Measurements from ENCODE around the gene CYP4A11.
"Not testable (repeated sequence)": the region's sequence is repeated elsewhere in the genome, so short reads cannot be mapped to it uniquely, and the experiment has no call there.

The CYP4A11 gene, protein sequence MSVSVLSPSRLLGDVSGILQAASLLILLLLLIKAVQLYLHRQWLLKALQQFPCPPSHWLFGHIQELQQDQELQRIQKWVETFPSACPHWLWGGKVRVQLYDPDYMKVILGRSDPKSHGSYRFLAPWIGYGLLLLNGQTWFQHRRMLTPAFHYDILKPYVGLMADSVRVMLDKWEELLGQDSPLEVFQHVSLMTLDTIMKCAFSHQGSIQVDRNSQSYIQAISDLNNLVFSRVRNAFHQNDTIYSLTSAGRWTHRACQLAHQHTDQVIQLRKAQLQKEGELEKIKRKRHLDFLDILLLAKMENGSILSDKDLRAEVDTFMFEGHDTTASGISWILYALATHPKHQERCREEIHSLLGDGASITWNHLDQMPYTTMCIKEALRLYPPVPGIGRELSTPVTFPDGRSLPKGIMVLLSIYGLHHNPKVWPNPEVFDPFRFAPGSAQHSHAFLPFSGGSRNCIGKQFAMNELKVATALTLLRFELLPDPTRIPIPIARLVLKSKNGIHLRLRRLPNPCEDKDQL

DNA sequence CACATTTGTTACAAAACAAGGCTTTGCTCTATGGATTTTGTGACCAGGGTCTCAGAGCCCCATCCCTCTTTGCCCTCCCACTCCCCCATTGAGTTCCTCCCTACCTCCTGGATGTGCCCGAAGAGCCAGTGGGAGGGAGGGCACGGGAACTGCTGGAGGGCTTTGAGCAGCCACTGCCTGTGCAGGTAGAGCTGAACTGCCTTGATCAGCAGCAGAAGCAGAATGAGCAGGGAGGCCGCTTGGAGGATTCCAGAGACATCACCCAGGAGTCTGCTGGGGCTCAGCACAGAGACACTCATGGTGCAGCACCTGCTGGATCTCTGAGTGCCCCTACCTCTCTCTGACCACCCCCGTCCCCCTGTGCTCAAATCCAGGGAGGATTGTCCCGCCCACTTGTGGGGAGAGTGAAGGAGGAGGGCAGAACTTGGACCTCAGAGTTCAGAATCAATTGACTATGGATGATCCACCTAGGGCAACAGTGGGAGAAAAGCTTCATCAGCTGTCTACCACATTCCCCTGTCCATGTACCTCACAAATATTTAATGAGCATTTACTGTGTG, at the start of gene CYP4A11:
Gene CYP4A11 (minus strand): TSS at position 342 of the 560 bp plus-strand sequence. CDS start 43 bp downstream, at position 299.
- no peak for DNase-seq (ENCODE audit: low spot score)

DNA sequence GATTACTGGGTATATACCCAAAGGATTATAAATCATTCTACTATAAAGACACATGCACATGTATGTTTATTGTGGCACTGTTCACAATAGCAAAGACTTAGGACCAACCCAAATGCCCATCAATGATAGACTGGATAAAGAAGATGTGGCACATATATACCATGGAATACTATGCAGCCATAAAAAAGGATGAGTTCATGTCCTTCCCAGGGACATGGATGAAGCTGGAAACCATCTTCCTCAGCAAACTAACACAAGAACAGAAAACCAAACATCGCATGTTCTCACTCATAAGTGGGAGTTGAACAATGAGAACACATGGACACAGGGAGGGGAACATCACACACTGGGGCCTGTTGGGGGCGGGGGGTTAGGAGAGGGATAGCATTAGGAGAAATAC, 49.3 kb upstream of the CYP4A11 start:
- not testable (repeated sequence) for DNase-seq (ENCODE audit: low spot score)

DNA sequence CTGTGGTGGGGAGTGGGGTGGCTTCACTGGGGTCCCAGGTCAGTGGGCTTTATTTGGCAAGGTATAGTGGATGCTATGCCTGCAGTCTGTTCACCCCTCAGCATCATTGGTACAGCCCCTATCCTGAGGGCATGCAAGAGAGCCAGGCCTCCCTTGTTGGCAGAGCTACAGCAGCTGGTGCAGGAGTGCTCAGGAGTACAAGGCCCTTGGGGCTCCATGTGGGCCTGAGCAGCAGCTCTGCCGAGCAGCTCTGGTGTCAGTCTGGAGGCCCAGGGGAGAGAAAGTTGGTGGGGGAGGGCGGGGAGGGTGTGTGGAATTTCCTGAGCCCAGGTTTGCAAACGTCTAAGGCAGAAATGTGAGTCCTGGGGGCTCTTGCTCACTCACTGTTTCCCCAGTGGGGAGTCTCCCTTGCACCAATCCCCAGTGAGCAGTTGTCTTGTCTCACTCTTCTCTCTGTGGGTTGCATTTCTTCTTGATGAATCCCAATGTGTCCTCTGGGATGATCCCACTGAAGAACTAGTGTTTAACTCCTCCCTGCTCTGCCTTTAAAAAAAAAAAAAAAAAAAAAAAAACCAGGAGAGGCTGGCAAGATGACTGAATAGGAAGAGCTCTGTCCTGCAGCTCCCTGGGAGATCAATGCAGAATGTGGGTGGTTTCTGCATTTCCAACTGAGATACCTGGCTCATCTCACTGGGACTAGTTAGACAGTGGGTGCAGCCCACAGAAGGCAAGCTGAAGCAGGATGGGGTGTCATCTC, 42.7 kb upstream of the CYP4A11 start:
- no peak for DNase-seq (ENCODE audit: low spot score)

DNA sequence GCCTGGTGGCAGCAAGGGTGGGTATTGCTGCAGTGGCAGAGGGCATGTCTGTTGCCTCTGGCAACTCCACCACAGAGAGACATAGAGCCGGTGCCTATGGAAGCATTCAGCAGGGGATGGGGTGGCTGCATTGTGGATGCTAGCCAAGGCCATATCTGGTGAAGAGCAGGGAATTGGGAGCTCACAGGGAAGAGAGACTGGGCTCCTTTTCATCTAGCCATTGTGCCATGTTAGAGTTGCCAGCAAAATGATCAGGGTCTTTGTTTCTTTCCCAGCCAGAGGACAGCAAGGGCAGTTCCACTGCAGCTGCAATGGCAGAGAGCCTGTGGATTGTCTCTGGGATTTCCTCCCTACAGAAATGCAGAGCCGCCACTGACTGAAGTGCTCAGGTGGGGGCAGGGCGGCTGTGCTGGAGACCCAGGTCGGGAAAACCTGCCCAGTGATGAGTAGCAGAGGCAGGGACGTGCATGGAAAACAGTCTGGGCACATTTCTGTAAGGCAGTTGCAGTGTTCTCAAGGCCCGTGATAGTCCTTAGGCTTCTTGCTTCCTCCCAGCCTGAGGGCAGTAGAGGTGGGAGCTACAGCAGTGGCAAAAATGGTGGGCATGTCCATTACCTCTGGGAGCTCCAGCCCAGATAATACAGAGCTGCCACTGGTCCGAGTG, 42.0 kb upstream of the CYP4A11 start:
- no peak for DNase-seq (ENCODE audit: low spot score)

DNA sequence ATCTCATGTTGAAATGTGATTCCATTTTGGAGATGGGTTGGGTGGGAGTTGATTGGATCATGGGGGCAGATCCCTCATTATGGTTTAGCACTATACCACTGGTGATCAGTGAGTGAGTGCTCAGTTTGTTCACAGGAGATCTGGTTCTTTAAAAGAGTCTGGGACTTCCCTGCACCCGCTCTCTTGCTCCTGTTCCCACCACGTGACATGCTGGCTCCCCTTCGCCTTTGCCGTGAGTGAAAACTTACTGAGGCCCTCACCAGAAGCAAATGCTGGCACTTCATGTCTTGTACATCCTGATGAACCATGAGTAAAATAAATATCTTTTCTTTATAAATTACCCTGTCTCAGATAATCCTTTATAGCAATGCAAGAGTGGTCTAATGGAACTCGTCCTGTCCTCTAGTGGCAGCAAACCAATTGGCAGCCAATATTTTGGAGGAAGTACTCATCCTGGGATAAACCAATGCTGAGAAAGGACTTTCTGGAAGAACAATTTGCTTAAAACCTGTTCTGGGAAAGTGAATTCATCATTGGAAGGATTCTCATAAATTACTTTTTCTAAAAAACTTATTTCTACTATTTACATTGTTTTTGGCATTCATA, 27.8 kb upstream of the CYP4A11 start:
- DNase-seq (ENCODE audit: low spot score): no peak

DNA sequence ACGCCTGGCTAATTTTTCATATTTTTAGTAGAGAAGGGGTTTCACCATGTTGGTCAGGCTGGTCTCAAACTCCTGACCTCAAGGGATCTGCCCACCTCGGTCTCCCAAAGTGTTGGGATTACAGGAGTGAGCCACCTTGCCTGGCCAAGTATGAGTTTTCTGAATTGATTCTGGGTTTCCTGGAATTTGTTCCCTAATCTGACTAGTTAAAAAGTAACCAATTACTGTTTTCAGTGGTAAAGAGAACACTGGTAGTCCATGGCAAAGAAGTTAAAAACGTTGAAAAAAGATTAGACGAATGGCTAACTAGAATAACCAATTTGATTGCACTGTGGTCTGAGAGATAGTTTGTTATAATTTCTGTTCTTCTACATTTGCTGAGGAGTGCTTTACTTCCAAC, 21.0 kb upstream of the CYP4A11 start:
- DNase-seq (ENCODE audit: low spot score): not testable (repeated sequence)

DNA sequence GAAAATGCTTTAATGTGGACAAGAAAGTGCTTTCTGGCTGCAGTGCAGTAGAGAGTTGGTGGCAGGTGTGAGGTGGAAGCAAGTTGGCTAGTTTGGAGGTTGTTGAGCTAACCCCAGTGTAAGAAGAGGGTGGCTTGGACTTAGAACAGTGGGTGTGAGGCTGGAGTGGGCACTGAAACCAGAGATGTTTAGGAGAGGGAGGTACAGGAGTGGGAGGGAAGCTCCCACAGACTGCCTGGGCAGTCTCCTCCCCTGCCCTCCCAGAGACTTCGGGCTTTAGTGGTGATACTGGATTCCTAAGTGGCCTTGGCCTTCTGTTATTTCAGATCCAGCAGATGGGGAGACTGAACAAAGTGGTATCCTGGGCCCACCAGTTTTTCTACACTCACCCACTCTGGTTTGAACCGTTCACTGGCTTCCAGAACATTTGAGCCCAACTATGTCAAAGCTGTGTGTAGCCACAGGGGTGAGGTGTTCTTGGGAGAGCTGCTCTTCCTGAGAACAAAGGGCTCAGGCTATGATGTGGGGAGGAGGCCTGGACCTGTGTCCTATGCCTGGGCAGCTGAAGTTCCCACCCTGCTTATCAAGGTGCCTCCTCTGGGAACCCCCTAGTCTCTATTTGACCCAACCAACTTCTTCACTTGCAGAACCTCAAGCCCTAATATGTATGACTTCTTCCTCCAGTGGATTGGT, 19.9 kb upstream of the CYP4A11 start:
- no peak for DNase-seq (ENCODE audit: low spot score)

DNA sequence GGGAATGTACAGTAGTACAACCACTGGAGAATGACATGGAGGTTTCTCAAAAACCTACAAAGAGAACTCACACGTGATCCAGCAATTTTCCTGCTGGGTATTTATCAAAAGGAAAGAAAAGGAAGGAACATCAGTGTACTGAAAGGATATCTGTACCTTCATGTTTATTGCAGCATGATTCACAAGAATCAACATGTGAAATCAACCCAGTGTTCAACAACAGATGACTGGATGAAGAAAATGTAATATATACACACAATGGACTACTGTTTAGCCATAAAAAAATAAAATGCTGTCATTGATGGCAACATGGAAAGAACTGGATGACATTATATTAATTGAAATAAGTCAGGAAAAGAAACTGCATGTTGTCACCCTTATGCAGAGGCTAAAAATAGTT, 19.0 kb upstream of the CYP4A11 start:
- no peak for DNase-seq (ENCODE audit: low spot score)

DNA sequence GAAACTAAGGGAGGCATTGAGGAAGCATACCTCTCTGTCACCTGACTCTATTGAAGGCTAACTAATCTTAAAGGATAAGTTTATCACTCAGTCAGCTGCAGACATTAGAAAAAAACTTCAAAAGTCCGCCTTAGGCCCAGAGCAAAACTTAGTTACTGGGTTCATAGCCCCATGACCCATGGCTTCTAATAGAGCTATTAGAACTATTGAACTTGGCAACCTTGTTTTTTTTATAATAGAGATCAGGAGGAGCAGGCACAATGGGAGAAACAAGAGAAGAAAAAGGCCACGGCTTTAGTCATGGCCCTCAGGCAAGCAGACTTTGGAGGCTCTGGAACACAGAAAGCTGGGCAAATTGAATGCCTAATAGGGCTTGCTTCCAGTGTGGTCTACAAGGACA, 13.8 kb upstream of the CYP4A11 start:
- not testable (repeated sequence) for DNase-seq (ENCODE audit: low spot score)

DNA sequence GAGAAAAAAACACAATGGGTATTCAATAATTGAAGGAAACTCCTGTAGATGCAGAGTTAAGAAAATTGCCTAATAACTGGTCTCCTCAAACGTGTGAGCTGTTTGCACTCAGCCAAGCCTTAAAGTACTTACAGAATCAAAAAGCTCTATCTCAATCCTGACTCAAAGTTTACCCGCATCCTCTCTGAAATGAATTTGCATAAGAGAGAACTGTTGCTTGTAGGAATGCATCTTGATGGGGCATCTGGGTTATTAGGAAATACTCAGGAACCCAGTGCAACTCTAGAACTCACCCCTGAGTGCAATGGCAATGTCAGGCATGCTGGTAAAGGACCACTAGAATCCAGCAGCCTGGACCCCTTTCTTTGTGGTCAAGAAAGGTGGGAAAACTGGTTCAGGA, 12.6 kb upstream of the CYP4A11 start:
- not testable (repeated sequence) for DNase-seq (ENCODE audit: low spot score)

DNA sequence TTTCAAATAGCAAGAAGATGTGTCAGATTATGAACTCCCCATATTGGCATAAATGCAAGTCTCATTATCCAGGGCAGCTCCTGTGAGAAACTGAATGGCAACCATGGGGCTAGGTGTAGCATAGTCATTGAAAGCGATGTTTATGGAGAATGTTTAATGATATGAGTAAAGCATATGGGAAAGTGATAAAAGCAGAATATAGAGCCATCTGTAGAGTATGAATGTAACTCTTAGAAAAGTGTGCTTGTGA, 8.1 kb upstream of the CYP4A11 start:
- not testable (repeated sequence) for DNase-seq (ENCODE audit: low spot score)

DNA sequence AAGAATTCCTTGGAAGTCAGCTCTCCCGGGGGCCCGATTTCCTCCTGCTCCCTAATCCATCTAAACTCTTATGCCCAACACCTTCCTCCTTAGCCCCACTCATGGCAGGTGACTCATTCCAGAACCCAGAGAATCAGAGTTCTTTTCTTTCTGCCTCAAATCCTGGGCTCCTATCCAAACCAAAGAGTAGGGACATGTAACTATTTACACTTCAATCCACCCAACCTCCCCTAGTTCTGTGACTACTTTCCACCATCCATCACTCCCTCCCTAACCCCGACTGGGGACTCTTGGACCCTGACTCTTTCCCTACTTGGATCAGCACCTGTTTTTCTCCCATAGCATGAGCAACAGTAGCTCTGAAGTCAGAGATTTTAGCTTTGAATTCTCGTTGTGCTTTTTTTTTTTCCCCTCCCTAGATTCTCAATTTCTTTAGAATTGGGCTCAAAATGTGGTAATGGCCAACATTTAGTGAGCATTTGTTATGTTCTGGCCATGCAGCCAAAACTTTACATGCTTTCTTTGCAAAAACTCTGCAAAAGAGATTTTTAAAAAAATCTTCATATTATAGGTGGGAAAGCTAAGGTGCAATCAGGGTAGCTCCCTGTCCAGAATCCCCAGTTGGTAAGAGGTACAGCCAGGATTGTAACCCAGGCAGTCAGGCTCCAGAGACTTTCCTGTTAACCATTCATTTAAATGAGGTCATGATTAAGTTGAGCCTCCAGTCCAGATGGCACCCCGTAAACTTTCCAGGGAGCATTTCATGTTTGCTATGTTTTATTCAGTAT, 7.5 kb upstream of the CYP4A11 start:
- no peak for DNase-seq (ENCODE audit: low spot score)

DNA sequence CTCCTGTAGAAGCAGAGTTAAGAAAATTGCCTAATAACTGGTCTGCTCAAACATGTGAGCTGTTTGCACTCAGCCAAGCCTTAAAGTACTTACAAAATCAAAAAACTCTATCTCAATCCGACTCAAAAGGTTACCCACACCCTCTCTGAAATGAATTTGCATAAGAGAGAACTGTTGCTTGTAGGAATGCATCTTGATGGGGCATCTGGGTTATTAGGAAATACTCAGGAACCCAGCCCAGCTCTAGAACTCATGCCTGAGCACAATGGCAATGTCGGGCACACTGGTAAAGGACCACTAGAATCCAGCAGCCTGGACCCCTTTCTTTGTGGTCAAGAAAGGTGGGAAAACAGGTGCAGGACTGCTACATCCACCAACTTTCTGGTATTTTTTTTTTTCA, 6.4 kb upstream of the CYP4A11 start:
- DNase-seq (ENCODE audit: low spot score): not testable (repeated sequence)

DNA sequence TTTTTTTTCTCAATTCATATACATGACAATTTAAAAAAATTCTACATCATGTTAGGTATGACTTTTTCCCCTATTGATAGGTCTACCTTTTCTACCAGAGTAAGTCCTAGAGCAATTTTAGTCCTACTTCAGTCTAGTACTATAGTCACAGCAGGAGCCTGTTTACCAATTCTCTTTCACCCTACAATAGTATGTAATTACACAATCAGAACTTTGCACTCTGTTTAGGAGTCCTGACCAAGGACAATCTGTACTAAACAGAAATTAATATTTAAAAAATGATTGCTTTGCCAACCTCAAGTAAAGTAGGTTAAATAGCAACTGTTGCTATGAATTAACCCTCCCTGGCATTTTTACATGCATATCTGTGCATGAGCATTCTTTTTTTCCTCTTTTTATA, 810 bp upstream of the CYP4A11 start:
- DNase-seq (ENCODE audit: low spot score): no peak

DNA sequence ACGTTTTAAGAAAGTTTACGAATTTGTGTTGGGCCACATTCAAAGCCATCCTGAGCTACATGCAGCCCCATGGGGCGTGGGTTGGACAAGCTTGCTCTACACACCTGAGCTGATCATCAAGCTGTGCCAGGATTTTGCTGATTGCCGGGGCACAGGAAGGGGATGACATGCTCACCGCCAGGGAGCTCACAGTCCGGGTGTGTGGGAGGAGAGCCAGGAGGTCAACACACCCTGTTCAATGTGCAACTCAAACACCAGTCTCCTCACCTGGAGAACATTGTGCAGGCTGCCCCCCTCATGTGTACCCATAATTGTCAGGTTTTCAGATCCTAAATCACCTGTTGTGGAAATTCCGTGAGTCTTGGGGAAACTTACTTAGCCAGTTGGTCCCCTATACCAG, 969 bp downstream of the CYP4A11 start:
- no peak for DNase-seq (ENCODE audit: low spot score)

DNA sequence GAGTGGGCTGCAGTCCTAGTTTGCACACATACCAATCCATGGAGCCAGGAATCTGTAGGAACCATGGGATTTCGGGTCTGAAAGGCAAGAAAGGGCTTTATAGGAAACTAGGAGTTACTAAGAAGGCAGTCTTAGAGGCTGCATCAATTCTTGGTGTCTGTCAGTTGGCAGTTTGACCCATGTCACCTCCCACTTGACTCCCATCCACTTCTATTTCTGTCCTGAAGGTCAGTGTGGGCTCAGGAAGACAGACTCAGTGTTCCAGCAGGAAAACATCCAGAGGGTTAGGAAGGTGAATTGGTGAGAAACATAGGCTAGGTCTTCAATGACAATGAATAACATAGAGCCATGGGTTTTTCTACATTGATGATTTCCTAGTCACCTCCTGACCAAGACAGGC, 4.0 kb downstream of the CYP4A11 start:
- DNase-seq (ENCODE audit: low spot score): no peak

DNA sequence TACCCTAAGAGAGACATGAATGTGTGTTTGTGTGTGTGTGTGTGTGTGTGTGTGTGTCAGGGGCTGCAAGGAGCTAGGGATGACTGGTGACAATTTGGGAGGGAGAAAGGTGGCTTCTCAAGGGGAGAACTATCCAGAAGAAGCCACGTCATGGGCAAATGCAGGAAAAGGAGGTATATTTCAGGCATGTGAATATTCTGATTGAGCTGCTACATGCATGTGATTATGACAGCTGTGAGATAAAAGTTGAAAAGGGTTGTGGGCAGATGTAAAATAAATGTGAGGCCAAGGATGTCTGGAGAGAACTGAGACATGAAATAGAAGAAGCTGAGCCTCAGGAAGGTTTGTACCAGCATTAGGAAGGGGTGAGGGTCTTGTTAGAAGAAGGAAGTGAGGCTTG, 4.5 kb downstream of the CYP4A11 start:
- DNase-seq (ENCODE audit: low spot score): no peak

DNA sequence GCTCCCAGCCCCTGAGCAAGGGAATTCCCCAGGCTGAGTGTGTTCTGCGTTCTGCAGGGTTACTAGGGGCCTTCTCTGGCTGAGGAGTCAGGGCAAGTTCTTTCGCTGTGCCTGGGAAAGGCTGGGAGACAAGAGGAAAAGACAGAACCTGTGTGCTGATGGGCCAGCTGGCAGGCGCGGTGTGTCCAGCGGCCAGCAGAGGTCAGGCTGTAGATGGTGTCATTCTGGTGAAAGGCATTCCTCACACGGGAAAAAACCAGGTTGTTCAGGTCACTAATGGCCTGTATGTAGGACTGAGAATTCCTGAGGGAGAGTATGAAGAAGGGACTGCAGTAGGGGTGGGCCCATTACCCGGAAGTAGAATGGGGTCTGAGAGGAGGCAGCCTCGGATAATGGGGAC, 6.4 kb downstream of the CYP4A11 start:
- DNase-seq (ENCODE audit: low spot score): not testable (repeated sequence)

DNA sequence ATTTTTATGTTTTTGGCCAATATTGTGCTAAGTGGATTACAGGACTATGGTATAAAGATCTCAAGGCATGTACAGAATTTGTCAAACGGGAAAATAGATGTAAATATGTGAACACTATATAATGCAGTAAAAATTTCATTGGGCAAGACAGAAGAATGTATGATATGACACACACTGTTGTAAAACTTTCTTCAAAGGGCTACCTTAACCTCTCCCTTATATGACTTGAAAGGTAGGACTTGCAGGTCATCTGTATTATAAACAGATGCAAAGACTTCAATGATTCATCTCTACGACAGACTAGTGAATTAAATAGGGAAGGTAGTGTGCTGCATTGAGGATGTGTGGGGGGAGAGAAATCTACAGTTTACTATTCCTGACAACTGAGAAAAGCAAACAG, 9.3 kb downstream of the CYP4A11 start:
- DNase-seq (ENCODE audit: low spot score): not testable (repeated sequence)

DNA sequence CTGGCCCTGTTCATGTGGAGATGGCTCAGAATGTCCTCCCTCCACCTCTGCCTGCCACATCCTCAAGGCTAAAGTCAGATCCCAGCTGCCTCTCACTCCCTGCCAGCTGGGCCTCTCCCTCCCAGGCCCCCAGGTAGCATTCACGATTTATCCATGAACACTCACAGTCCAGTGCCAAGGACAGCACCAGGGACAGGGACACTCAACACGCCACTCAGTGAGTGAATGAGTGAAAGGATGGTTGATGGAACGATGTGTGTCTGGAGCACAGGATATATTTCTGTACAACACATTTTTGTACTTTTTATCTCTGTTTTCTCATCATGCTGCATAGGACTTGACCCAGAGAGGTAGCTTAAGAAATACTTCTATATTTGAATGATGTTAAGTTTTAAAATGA, 10.1 kb downstream of the CYP4A11 start:
- DNase-seq (ENCODE audit: low spot score): no peak

Data from AG08395 (cell line).